HG03575 (cell line): Measurements from ENCODE around the gene ASIC3.
"Not testable (repeated sequence)": the region's sequence is repeated elsewhere in the genome, so short reads cannot be mapped to it uniquely, and the experiment has no call there.

Experiments
- ATAC-seq: cut with Tn5 transposase; IDR thresholded peaks from one replicate; pipeline ENCODE4 v1.9.1; 2021; ENCODE audit not compliant: unreplicated experiment, insufficient number of reproducible peaks, low FRiP score; ENCODE audit errors: extremely low read depth

ASIC3 gene

GRCh38 chr7:151047976-151048815, at the start of gene ASIC3:
ASIC3 (plus strand) TSS chr7:151048531; CDS start chr7:151048886, 355 bp downstream.
- no peak for ATAC-seq

DNA sequence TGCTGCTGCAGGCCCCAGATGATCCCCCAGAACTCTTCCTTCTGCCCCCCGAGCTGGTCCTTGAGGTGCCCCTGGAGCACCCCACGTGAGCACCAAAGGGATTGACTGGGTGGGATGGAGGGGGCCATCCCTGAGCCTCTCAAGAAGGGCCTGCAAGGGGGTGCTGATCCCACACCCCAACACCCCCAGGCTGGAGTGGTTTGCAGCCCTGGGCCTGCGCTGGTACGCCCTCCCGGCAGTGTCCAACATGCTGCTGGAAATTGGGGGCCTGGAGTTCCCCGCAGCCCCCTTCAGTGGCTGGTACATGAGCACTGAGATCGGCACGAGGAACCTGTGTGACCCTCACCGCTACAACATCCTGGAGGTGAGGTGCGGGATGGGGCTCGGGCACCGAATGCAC, 49.3 kb upstream of the ASIC3 start:
- no peak for ATAC-seq

- no peak for ATAC-seq
Observed at GRCh38 chr7:150999497-151000230, 48.7 kb upstream of the ASIC3 start.

GRCh38 chr7:151000897-151001495, 47.3 kb upstream of the ASIC3 start:
- no peak for ATAC-seq

- no peak for ATAC-seq
Observed at GRCh38 chr7:151001546-151001945, 46.8 kb upstream of the ASIC3 start.

DNA sequence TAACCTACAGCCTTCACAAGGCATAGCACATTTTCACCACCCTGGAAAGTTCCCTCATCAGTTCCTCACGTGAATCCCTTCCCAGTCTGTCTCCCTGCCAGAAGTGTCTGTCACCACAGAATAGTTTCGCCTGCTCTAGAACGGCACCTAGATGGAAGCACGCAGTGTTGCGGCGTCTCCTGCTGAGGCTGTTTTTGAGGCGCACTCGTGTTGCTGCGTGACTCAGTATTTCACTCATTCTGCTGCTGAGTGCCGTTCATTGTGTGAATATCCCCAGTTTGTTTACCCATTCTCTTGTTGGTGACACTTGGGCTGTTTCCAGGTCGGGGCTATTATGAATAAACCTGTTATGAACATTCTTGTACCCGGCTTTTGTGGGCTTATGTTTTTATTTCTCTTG, 44.8 kb upstream of the ASIC3 start:
- ATAC-seq: no peak

DNA sequence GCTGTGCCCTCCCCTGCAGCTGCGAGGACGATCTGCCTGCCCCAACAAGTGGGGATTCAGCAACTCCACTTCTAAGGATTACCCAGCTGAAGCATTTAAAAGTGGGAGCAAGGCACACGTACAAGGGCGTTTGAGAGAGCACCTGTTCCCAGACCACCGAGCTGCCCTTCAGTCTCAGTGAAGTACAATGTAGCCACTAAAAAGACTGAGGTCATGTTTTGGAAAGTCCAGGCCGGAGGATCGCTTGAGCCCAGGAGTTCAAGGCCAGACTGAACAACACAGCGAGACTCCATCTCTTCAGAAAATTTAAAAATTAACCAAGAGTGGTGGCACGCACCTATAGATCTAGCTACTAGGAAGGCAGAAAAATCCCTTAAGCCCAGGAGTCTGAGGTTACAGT, 42.8 kb upstream of the ASIC3 start:
- no peak for ATAC-seq

GRCh38 chr7:151006590-151007300, 41.6 kb upstream of the ASIC3 start:
- ATAC-seq: no peak

- ATAC-seq: no peak
Observed at GRCh38 chr7:151007469-151007898, 40.8 kb upstream of the ASIC3 start.

DNA sequence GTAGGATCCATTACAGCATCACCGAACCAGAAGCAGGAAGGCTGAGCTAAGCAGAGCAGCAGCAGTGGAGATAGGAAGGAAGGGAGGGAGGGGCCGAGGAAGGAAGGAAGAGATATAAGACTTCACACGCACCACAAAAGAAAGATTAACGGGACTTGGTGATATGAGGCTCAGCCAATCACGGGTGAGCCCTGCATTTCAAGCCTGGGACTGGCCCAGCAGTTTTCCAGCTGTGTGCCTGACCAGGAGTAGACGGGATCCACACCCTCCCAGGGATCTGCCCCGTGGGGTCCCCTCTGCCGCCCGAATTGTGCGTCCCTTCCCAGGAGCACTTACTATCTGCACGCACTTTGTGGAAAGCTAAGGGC, 40.2 kb upstream of the ASIC3 start:
- ATAC-seq: no peak

- ATAC-seq: no peak
Observed at GRCh38 chr7:151008511-151009323, 39.6 kb upstream of the ASIC3 start.

GRCh38 chr7:151009327-151010036, 38.8 kb upstream of the ASIC3 start:
- no peak for ATAC-seq

- ATAC-seq: no peak
Observed at GRCh38 chr7:151010037-151010306, 38.4 kb upstream of the ASIC3 start.

GRCh38 chr7:151010307-151011096, 37.8 kb upstream of the ASIC3 start:
- no peak for ATAC-seq

DNA sequence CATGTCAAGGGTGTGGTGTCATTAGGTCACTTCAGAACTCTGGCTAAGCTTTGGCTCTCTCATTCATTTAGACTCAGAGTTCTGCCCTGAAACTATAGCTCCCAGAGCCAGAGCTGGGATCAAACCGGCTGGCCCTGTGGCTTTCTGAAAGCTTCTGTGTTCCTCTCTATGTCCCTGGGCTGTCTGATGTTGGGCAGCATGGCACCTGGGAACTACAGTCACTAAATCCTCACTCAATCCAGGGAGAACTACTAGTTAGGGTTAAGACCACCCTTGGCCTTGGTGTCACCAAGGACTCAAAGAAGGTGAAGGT, 37.3 kb upstream of the ASIC3 start:
- ATAC-seq: no peak

DNA sequence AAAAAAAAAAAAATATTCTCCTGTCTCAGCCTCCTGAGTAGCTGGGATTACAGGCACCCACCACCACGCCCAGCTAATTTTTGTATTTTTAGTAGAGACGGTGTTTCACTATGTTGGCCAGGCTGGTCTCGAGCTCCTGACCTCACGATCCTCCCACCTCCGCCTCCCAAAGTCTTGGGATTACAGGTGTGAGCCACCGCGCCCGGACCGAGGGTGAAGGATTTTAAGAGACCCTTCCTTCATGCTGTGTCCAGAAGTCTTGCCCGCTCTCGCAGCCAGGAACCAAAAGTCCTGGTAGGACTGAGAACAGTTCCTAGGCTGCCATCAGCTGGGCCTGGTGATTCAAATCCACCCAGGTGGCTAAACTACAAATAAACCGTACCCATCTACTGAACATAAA, 36.7 kb upstream of the ASIC3 start:
- not testable (repeated sequence) for ATAC-seq

DNA sequence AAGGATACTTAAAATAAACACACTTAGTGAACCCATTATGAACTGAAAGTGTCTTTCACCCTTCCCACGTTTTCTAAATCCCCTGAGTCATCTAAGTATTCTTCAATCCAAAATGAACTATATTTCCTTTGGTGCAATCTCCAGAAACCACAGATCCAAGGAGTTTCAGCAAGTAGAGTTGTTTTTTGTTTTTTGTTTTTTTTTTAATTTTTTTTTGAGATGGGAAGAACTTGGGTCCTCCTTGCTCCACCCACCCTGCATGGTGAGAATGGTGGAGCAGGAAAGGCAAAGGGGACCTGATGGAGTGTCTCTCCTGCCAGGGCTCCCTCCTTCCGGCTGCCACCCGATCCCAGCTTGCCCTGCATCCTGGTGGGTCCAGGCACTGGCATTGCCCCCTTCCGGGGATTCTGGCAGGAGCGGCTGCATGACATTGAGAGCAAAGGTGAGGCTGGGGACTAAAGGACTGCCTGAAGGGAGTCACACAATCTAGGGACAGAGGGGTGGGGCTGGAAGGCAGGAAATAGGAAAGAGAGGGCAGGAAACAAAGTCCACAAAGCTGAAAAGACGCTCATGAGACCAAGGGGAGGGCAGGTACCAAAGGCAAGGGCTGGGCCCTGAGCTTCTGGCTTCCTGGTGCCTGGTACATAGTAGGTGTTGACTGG, 36.2 kb upstream of the ASIC3 start:
- no peak for ATAC-seq
